K562 (cell line): ENCODE data around the gene C20orf173. TPM values are rescaled to one million over a fixed set of nuclear protein-coding genes. Genes with fewer than 3 reads are reported as not detected.

Source experiments
- ATAC-seq: fragments of 200-7000 bp; cut with Tn5 transposase; 3 replicates; pipeline ENCODE4 v1.9.1; 2020; ENCODE audit warnings: moderate library complexity
- BruUV-seq: library from RNA; stranded (reverse); fragments of 400-500 nt; replicated peaks from 2 replicates; lab custom pipeline; 2021; lab: Mats Ljungman, UMichigan
- CTCF ChIA-PET: fragments of 300-600 bp; formaldehyde crosslinking; extraction: SDS; loops from one replicate; lab custom pipeline; 2021; ENCODE audit warnings: low intra/inter-chr PET ratio; lab: Yijun Ruan, JAX
- POLR2A ChIA-PET: fragments of 300-600, 350-650 bp; sonication (Branson Sonifier 250); formaldehyde crosslinking; extraction: SDS; loops from one replicate; lab custom pipeline; 2021; ENCODE audit warnings: antibody characterized with exemption, inconsistent platforms; lab: Yijun Ruan, JAX
- DNase-seq, 4 experiments: peaks; one replicate each; pipeline versions ENCODE4 v3.0.0 to v3.0.0-alpha.2; 2011 to 2018; ENCODE audit warnings: low spot score in 3 of 4, mixed read lengths in 3 of 4; ENCODE audit errors: extremely low read depth in 1 of 4
- FAIRE-seq: peaks from 2 replicates; lab custom pipeline; 2011; peaks lifted over from hg19 to GRCh38; lab: Jason Lieb, UNC
- H2AFZ ChIP-seq: 2 replicates; pipeline ENCODE4 v1.6.0; 2011; ENCODE audit warnings: low read depth, low read length, control low read depth, inconsistent platforms
- H3K27ac ChIP-seq: fragments of 200-600 bp; 3 replicates; pipeline ENCODE4 v1.8.0; 2011; ENCODE audit warnings: low read depth, mild to moderate bottlenecking, control low read depth, inconsistent platforms, low read length, moderate library complexity, mixed read lengths; ENCODE audit errors: extremely low read depth
- H3K27me3 ChIP-seq, 2 experiments: fragments of 300-600 bp in 1 of 2; 2 replicates in 1 of 2; 3 replicates in 1 of 2; pipeline versions ENCODE4 v1.6.0 to v1.8.0; 2011; ENCODE audit warnings: inconsistent platforms in 2 of 2, low read length in 2 of 2, mild to moderate bottlenecking in 1 of 2, mixed read lengths in 1 of 2, moderate library complexity in 1 of 2; ENCODE audit not compliant: control insufficient read depth in 2 of 2, insufficient read depth in 2 of 2
- H3K36me3 ChIP-seq: fragments of 300-600 bp; 3 replicates; pipeline ENCODE4 v1.8.0; 2011; ENCODE audit warnings: mild to moderate bottlenecking, low read length, inconsistent platforms; ENCODE audit not compliant: control insufficient read depth, insufficient read depth
- H3K4me1 ChIP-seq, 2 experiments: fragments of 200-600 bp in 1 of 2; replicated peaks in 1 of 2; 2 replicates in 1 of 2; 3 replicates in 1 of 2; pipeline versions ENCODE4 v1.5.1 to v1.8.0; 2011; ENCODE audit warnings: inconsistent platforms in 2 of 2, low read length in 2 of 2, mild to moderate bottlenecking in 1 of 2, mixed read lengths in 1 of 2, moderate library complexity in 1 of 2; ENCODE audit not compliant: control insufficient read depth in 2 of 2, insufficient read depth in 2 of 2
- H3K4me2 ChIP-seq: 2 replicates; pipeline ENCODE4 v1.6.1; 2011; ENCODE audit warnings: low read length, control low read depth, inconsistent platforms, mixed read lengths; ENCODE audit not compliant: insufficient read depth
- H3K4me3 ChIP-seq: fragments of 200-600 bp; sonication (generic), shearing (Covaris generic); 2 replicates; pipeline ENCODE4 v1.5.1; 2016; ENCODE audit warnings: control low read depth, inconsistent platforms
- H3K79me2 ChIP-seq: fragments of 200-600 bp; 3 replicates; pipeline ENCODE4 v1.8.0; 2011; ENCODE audit warnings: low read length, inconsistent platforms; ENCODE audit not compliant: control insufficient read depth, insufficient read depth
- H3K9ac ChIP-seq, 2 experiments: 2 replicates each; pipeline versions ENCODE4 v1.6.0 to v1.6.1; 2011; ENCODE audit warnings: low read depth in 2 of 2, low read length in 2 of 2, control low read depth in 1 of 2, inconsistent platforms in 1 of 2, mild to moderate bottlenecking in 1 of 2, mixed read lengths in 1 of 2; ENCODE audit not compliant: insufficient read depth in 1 of 2
- H3K9me1 ChIP-seq: one replicate; pipeline ENCODE4 v1.6.0; 2011; ENCODE audit warnings: inconsistent platforms, mild to moderate bottlenecking, low read length, moderate library complexity; ENCODE audit not compliant: control insufficient read depth, insufficient read depth
- H3K9me3 ChIP-seq: replicated peaks from 2 replicates; pipeline ENCODE4 v1.5.1; 2011; ENCODE audit warnings: low read depth, low read length, inconsistent platforms; ENCODE audit not compliant: control insufficient read depth, insufficient read depth
- H4K20me1 ChIP-seq: replicated peaks from 2 replicates; pipeline ENCODE4 v1.6.1; 2011; ENCODE audit warnings: low read length, inconsistent platforms, mixed read lengths; ENCODE audit not compliant: control insufficient read depth, insufficient read depth
- CBFA2T3 ChIP-seq: fragments of 450-650 bp; IDR thresholded peaks from 2 replicates; pipeline ENCODE4 v1.6.1; 2017
- DACH1 ChIP-seq: fragments of 450-650 bp; IDR thresholded peaks from 2 replicates; pipeline ENCODE4 v1.6.1; 2018; ENCODE audit not compliant: partially characterized antibody
- MTA2 ChIP-seq: fragments of 450-650 bp; IDR thresholded peaks from 2 replicates; pipeline ENCODE4 v1.6.1; 2016; ENCODE audit warnings: low read depth
- ZBTB40 ChIP-seq, 2 experiments: fragments of 450-650 bp in 1 of 2; sonication (generic) in 1 of 2; formaldehyde crosslinking in 1 of 2; IDR thresholded peaks; 2 replicates each; pipeline versions ENCODE4 v1.7.1 to v1.9.0; 2016 to 2022; ENCODE audit warnings: inconsistent platforms in 1 of 2, mild to moderate bottlenecking in 1 of 2, missing genetic modification reagents in 1 of 2
- ZNF224 ChIP-seq: sonication (generic); formaldehyde crosslinking; IDR thresholded peaks from 2 replicates; pipeline ENCODE4 v1.8.0; 2022; ENCODE audit warnings: mild to moderate bottlenecking, missing genetic modification reagents
- ZNF232 ChIP-seq: sonication (generic); formaldehyde crosslinking; IDR thresholded peaks from 2 replicates; pipeline ENCODE4 v1.8.0; 2022; ENCODE audit warnings: mild to moderate bottlenecking, missing genetic modification reagents
- WGBS: fragments of 100-300 bp; shearing (Covaris generic); methylation state at CpG from one replicate; pipeline ENCODE4 v1.1.6; 2016; ENCODE audit warnings: low coverage, mixed read lengths; ENCODE audit not compliant: insufficient coverage; ENCODE audit errors: missing lambda C conversion rate; 5-methylcytosine and 5-hydroxymethylcytosine counted together
- in situ Hi-C: fragments of 300-500 bp; cut with MboI; formaldehyde crosslinking; loops from 4 replicates; pipeline ENCODE4 v1.15.0; 2018; ENCODE audit warnings: inconsistent platforms, mixed read lengths
- intact Hi-C: fragments of 100-400 bp; cut with micrococcal nuclease; formaldehyde crosslinking; loops from 2 replicates; pipeline ENCODE4 v1.14.2; 2022
- polyA plus RNA-seq, 8 experiments: library from polyadenylated mRNA; depleted of rRNA in 4 of 8; stranded (reverse) in 5 of 8; unstranded in 3 of 8; fragments of >200 nt; fragmentation: Nextera tagmentation in 2 of 8; fragmentation: Illumina TruSeq in 1 of 8; extraction: Ambion mirVana in 2 of 8; extraction: Trizol in 1 of 8; gene quantifications; 2 replicates each; pipeline versions ENCODE4 v1.2.1 to v1.2.3, GENCODE V29; 2011 to 2014; ENCODE audit warnings: inconsistent platforms in 1 of 8, missing spikeins in 1 of 8
- total RNA-seq, 7 experiments: library from RNA; depleted of rRNA in 6 of 7; stranded (reverse); fragments of >200 nt in 6 of 7; fragmentation: Illumina TruSeq in 2 of 7; extraction: Trizol in 2 of 7; gene quantifications; 2 replicates each; pipeline versions ENCODE4 v1.2.1 to v1.2.3, GENCODE V29; 2011 to 2021; ENCODE audit warnings: low replicate concordance in 1 of 7

The C20orf173 gene
- total and polyA plus RNA-seq, 9 of the 15 experiments (the other 6 are each of a cell fraction or from before 2014, with no cell fraction given) = not detected

- no peak overlapping the region for H3K4me3 ChIP-seq
- peak overlapping the region; percentile 23; the same call in 1 of the 2 replicates for H2AFZ ChIP-seq
- H3K9ac ChIP-seq = peak overlapping the region in 1 of 2 experiments; percentile 82; a peak in 1 of 4 replicates
- peak in 2 of 4 experiments; percentile 14 to 36 for DNase-seq
- no TSS peak for BruUV-seq
- peaks cover 11 to 18% of the 10 kb centered on the region in 2 experiments; a peak in 4 of 5 replicates for H3K4me1 ChIP-seq
- H3K9me3 ChIP-seq = no peaks in the 10 kb centered on the region
- TF ChIP-seq CBFA2T3 (peak; percentile 5; the same call in 1 of the 2 replicates), ZBTB40 (IDR thresholded peaks at IDR 0.05) (no peak), ZBTB40 (CRISPR knock-in tag; IDR thresholded peaks at IDR 0.05) (no peak), MTA2 (no peak), DACH1 (no peak), ZNF232 (CRISPR knock-in tag) (no peak), ZNF224 (CRISPR knock-in tag) (no peak)
- TF ChIP-seq, all 486 proteins: peak for 1
- intact Hi-C loops = loop anchor here (5.0 kb wide), 1 partner anchor 88 kb away; no protein-coding TSS in a partner anchor
- H3K27me3 ChIP-seq = no peaks in the 10 kb centered on the region
- in situ Hi-C loops = no loop called here
- no peaks in the 10 kb centered on the region for H3K79me2 ChIP-seq
- H3K9me1 ChIP-seq = no peaks in the 10 kb centered on the region
- H4K20me1 ChIP-seq = peaks cover 3% of the 10 kb centered on the region; the same call in 1 of the 2 replicates
- ChIA-PET CTCF (no interaction called here), POLR2A (interaction anchor here (0.6 to 2.9 kb wide), 4 partner anchors 12 to 307 kb away, joined by 3 to 14 read pairs (median 3); partner anchors contain the start of gene ERGIC3)
- WGBS = 41% methylated on average over 11 of the region's 11 CpGs
- H3K36me3 ChIP-seq = peaks cover 31% of the 10 kb centered on the region; the same call in 2 of the 3 replicates
- H3K4me2 ChIP-seq = peak overlapping the region; percentile 28; the same call in 1 of the 2 replicates
- FAIRE-seq (peak; percentile 65), ATAC-seq (peak; percentile 28; the same call in 2 of the 3 replicates)
- H3K27ac ChIP-seq = no peak overlapping the region
Observed at GRCh38 chr20:35514371-35514932, 15.0 kb downstream of the C20orf173 start.
